Right lobe of liver (tissue), 6 donors: ENCODE data around the gene SEMA3C. TPM values are rescaled to one million over a fixed set of nuclear protein-coding genes. Genes with fewer than 3 reads are reported as not detected.

Experiments used
- ATAC-seq, 4 donors: fragments of 200-7000 bp; cut with Tn5 transposase; one replicate each; pipeline ENCODE4 v1.9.1; 2020; ENCODE audit warnings: mild to moderate bottlenecking in 4 of 4, moderate library complexity in 4 of 4
- DNase-seq, 3 donors: peaks; one replicate each; pipeline ENCODE4 v3.0.0-alpha.2; 2020
- H3K27ac ChIP-seq, 3 donors: fragments of 200-600 bp; one replicate each; pipeline ENCODE4 v1.8.0; 2022
- H3K27me3 ChIP-seq, 2 donors: fragments of 200-600 bp; one replicate each; pipeline ENCODE4 v1.8.0; 2022
- H3K36me3 ChIP-seq, 4 donors: fragments of 200-600 bp; sonication (generic) in 1 of 4; one replicate each; pipeline versions ENCODE4 v1.5.1 to v1.8.0; 2017 to 2022; ENCODE audit warnings: control low read depth in 1 of 4
- H3K4me1 ChIP-seq, 4 donors: fragments of 200-600 bp; sonication (generic) in 1 of 4; one replicate each; pipeline versions ENCODE4 v1.5.1 to v1.8.0; 2017 to 2022; ENCODE audit warnings: control low read depth in 1 of 4
- H3K4me3 ChIP-seq, 3 donors: fragments of 200-600 bp; one replicate each; pipeline ENCODE4 v1.8.0; 2022
- H3K9me3 ChIP-seq, 4 donors: fragments of 200-600 bp; sonication (generic) in 1 of 4; one replicate each; pipeline versions ENCODE4 v1.5.1 to v1.8.0; 2017 to 2022; ENCODE audit warnings: control low read depth in 1 of 4
- POLR2A ChIP-seq: fragments of 450-650 bp; IDR thresholded peaks from one replicate; pipeline ENCODE4 v1.6.1; 2017; ENCODE audit warnings: antibody characterized with exemption, mild to moderate bottlenecking
- WGBS: methylation state at CpG from one replicate; pipeline ENCODE4 v1.1.6; 2018; ENCODE audit warnings: low coverage, low lambda C conversion rate; ENCODE audit not compliant: insufficient coverage; ENCODE audit errors: missing lambda C conversion rate; 5-methylcytosine and 5-hydroxymethylcytosine counted together
- intact Hi-C, 2 donors: fragments of 100-400 bp; cut with DNase I; formaldehyde crosslinking; loops; one replicate each; pipeline versions ENCODE4 v1.11.2 to v1.14.1; 2022
- total RNA-seq, 6 experiments: library from RNA; depleted of rRNA in 2 of 6; stranded (reverse); fragments of >200 nt in 2 of 6; fragmentation: NEBNext Ultra II Directional in 3 of 6; extraction: Animal tissue kit (Norgen Biotek cat#: 25700) in 3 of 6; gene quantifications; one replicate each; pipeline versions ENCODE4 v1.1.0 to v1.2.4, GENCODE V29; 2016 to 2023
- TF ChIP-seq, protein P1 (sequence below), 4 donors: fragments of 200-600 bp in 3 of 4; fragments of 450-650 bp in 1 of 4; IDR thresholded peaks; one replicate each; pipeline versions ENCODE4 v1.5.1 to v1.8.0; 2016 to 2022; ENCODE audit warnings: antibody characterized with exemption in 4 of 4, mild to moderate bottlenecking in 2 of 4
- donor health status: DM: no; HTN: yes; CAD: no.
- donor health status: DM: no; HTN: no; CAD: no.
- donor health status: DM: no; HTN: no; CAD: no.
- donor health status: DM: no; HTN: yes; CAD: no.
- donor health status: DM: no; HTN: yes; CAD: no.

Gene SEMA3C
- total RNA-seq, 6 experiments from 2014 or later, result 0.23 to 1.3 (median 0.53) TPM

DNA sequence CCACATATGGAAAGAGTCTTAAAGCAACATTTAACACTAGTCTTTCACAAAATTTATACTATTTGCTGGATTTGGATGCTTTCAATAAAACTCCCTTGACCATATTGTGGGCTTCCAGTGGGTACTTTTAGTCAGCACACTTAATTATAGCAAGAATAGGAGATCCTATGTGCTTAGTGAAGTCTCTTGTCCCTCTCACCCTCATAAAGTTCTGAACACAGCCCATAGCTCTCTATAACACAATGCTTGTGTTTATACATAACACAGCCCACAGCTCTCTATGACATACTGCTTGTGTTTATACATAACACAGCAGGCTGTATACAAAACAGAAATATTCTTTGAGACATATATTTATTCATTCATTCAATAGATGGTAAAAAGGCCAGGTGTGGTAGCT lies 79.0 kb downstream of the SEMA3C start:
- TF ChIP-seq POLR2A, result no peak
- TF ChIP-seq, protein P1, sequence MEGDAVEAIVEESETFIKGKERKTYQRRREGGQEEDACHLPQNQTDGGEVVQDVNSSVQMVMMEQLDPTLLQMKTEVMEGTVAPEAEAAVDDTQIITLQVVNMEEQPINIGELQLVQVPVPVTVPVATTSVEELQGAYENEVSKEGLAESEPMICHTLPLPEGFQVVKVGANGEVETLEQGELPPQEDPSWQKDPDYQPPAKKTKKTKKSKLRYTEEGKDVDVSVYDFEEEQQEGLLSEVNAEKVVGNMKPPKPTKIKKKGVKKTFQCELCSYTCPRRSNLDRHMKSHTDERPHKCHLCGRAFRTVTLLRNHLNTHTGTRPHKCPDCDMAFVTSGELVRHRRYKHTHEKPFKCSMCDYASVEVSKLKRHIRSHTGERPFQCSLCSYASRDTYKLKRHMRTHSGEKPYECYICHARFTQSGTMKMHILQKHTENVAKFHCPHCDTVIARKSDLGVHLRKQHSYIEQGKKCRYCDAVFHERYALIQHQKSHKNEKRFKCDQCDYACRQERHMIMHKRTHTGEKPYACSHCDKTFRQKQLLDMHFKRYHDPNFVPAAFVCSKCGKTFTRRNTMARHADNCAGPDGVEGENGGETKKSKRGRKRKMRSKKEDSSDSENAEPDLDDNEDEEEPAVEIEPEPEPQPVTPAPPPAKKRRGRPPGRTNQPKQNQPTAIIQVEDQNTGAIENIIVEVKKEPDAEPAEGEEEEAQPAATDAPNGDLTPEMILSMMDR (IDR thresholded peaks at IDR 0.05), result no peak
- no peak overlapping the region for H3K4me3 ChIP-seq
- no peak for DNase-seq

DNA sequence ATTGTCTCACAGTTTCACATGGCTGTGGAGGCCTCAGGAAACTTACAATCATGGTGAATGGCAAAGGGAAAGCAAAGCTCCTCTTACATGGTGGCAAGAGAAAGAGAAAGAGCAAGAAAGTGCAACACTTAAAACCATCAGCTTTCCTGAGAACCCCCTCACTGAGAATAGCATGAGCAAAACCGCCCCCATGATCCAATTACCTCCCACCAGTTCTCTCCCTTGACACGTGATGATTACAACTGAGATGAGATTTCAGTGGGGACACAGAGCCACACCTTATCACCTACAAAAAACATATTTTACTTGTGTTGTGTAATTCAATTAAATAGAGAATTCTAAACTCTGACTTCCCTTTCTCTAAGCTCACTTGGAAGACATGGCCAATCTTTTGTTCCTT lies 80.2 kb downstream of the SEMA3C start:
- H3K4me3 ChIP-seq, result no peak overlapping the region
- no peak overlapping the region for H3K27ac ChIP-seq
- H3K27me3 ChIP-seq, result no peaks in the 10 kb centered on the region
- no peaks in the 10 kb centered on the region for H3K4me1 ChIP-seq
- TF ChIP-seq, protein P1 (IDR thresholded peaks at IDR 0.05), result no peak
- TF ChIP-seq POLR2A, result no peak
- intact Hi-C loops, result no loop called here
- ATAC-seq, result no peak
- H3K9me3 ChIP-seq, result no peaks in the 10 kb centered on the region
- no peak for DNase-seq
- WGBS, result 27% methylated on average over 2 of the region's 2 CpGs
- no peaks in the 10 kb centered on the region for H3K36me3 ChIP-seq

More for the DNA sequence above, 79.0 kb downstream of the SEMA3C start:
- ATAC-seq, result no peak
- Histone ChIP-seq H3K9me3 (no peaks in the 10 kb centered on the region), H3K27ac (no peak overlapping the region), H3K36me3 (no peaks in the 10 kb centered on the region), H3K4me1 (no peaks in the 10 kb centered on the region), H3K27me3 (no peaks in the 10 kb centered on the region)
- intact Hi-C loops, result no loop called here

DNA sequence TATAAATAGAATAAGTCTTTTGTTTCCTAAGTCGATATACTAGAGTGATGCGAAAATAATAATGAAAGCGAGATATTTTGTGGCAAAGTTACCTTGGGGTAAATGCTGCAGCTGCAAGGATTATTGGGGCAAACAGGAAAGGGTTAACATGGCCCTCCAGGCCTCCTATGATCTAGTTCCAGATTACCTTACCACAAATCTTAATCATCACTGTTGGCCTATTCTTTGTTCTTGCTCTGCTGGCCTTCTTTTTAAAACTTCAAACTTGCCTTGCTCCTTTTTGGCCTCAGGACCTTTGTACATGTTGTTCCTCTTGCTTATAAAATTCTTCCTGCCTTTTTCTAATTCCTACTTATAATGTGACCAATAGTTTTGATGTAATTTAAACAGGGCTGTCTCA lies 81.5 kb downstream of the SEMA3C start:
- DNase-seq (no peak), ATAC-seq (no peak)
- no peak overlapping the region for H3K27ac ChIP-seq
- H3K4me3 ChIP-seq, result no peak overlapping the region
- no peaks in the 10 kb centered on the region for H3K27me3 ChIP-seq
- H3K36me3 ChIP-seq, result no peaks in the 10 kb centered on the region
- intact Hi-C loops, result no loop called here
- TF ChIP-seq POLR2A, result no peak
- TF ChIP-seq, protein P1 (IDR thresholded peaks at IDR 0.05), result no peak
- no peaks in the 10 kb centered on the region for H3K9me3 ChIP-seq
- no peaks in the 10 kb centered on the region for H3K4me1 ChIP-seq
- 77% methylated on average over 3 of the region's 3 CpGs for WGBS

DNA sequence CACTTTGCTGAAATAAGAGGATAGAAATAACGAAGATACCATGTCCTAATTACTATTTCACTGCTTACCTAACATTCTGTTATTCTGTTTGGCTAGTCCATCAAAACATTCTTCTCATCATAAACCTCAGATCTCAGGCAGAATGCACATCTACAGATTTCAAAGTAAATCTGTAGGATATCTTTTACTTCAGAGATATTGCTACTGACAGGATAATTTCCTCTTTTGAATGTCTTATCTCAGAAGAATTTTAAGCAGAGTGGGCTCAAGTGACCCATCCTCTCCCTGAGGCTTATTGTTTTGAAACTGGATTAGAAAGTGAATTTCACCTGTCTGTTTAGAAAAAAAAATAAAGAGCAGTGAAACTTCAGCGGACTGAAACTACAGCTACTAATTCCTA lies 83.6 kb downstream of the SEMA3C start:
- Histone ChIP-seq H3K4me3 (no peak overlapping the region), H3K27ac (no peak overlapping the region), H3K36me3 (no peaks in the 10 kb centered on the region), H3K4me1 (no peaks in the 10 kb centered on the region), H3K9me3 (no peaks in the 10 kb centered on the region), H3K27me3 (no peaks in the 10 kb centered on the region)
- 40% methylated on average over 2 of the region's 2 CpGs for WGBS
- intact Hi-C loops, result no loop called here
- no peak for ATAC-seq
- TF ChIP-seq, protein P1 (IDR thresholded peaks at IDR 0.05), result no peak
- no peak for DNase-seq
